NT2/D1 (cell line): Measurements from ENCODE around the gene MYO1G.

Experiments used
- YY1 ChIP-seq: IDR thresholded peaks from 2 replicates; pipeline ENCODE4 v1.6.1; 2011; ENCODE audit not compliant: insufficient read length, insufficient read depth
- ZNF274 ChIP-seq: IDR thresholded peaks from 2 replicates; pipeline ENCODE4 v1.6.1; 2011; ENCODE audit warnings: mild to moderate bottlenecking, low read depth, low read length

DNA sequence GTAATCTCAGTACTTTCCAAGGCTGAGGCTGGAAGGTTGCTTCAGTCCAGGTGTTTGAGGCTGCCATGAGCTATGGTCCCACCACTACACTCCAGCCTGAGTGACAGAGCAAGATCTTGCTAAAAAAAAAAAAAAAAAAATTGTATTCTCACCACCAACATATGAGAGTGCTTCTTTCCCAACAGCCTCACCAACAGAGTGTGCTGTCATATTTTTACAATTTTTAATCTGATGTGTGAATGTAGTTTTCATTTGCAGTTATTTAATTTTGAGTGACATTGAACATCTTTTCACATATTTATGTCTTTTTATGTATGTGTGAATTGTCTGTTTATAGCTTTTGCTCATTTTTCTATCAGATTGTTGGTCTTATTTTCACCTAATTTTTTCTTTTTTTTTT is 35.2 kb downstream of the MYO1G start:
- TF ChIP-seq ZNF274 (no peak), YY1 (no peak)
